K562 (cell line): ENCODE data around the gene ZNF200. TPM values are rescaled to one million over a fixed set of nuclear protein-coding genes. Genes with fewer than 3 reads are reported as not detected.

Experiments
- ATAC-seq: fragments of 200-7000 bp; cut with Tn5 transposase; 3 replicates; pipeline ENCODE4 v1.9.1; 2020; ENCODE audit warnings: moderate library complexity
- BruUV-seq: library from RNA; stranded (reverse); fragments of 400-500 nt; replicated peaks from 2 replicates; lab custom pipeline; 2021; lab: Mats Ljungman, UMichigan
- CTCF ChIA-PET: fragments of 300-600 bp; formaldehyde crosslinking; extraction: SDS; loops from one replicate; lab custom pipeline; 2021; ENCODE audit warnings: low intra/inter-chr PET ratio; lab: Yijun Ruan, JAX
- POLR2A ChIA-PET: fragments of 300-600, 350-650 bp; sonication (Branson Sonifier 250); formaldehyde crosslinking; extraction: SDS; loops from one replicate; lab custom pipeline; 2021; ENCODE audit warnings: antibody characterized with exemption, inconsistent platforms; lab: Yijun Ruan, JAX
- DNase-seq, 4 experiments: peaks; one replicate each; pipeline versions ENCODE4 v3.0.0 to v3.0.0-alpha.2; 2011 to 2018; ENCODE audit warnings: low spot score in 3 of 4, mixed read lengths in 3 of 4; ENCODE audit errors: extremely low read depth in 1 of 4
- FAIRE-seq: peaks from 2 replicates; lab custom pipeline; 2011; peaks lifted over from hg19 to GRCh38; lab: Jason Lieb, UNC
- H2AFZ ChIP-seq: 2 replicates; pipeline ENCODE4 v1.6.0; 2011; ENCODE audit warnings: low read depth, low read length, control low read depth, inconsistent platforms
- H3K27ac ChIP-seq: fragments of 200-600 bp; 3 replicates; pipeline ENCODE4 v1.8.0; 2011; ENCODE audit warnings: low read depth, mild to moderate bottlenecking, control low read depth, inconsistent platforms, low read length, moderate library complexity, mixed read lengths; ENCODE audit errors: extremely low read depth
- H3K27me3 ChIP-seq, 2 experiments: fragments of 300-600 bp in 1 of 2; 2 replicates in 1 of 2; 3 replicates in 1 of 2; pipeline versions ENCODE4 v1.6.0 to v1.8.0; 2011; ENCODE audit warnings: inconsistent platforms in 2 of 2, low read length in 2 of 2, mild to moderate bottlenecking in 1 of 2, mixed read lengths in 1 of 2, moderate library complexity in 1 of 2; ENCODE audit not compliant: control insufficient read depth in 2 of 2, insufficient read depth in 2 of 2
- H3K36me3 ChIP-seq: fragments of 300-600 bp; 3 replicates; pipeline ENCODE4 v1.8.0; 2011; ENCODE audit warnings: mild to moderate bottlenecking, low read length, inconsistent platforms; ENCODE audit not compliant: control insufficient read depth, insufficient read depth
- H3K4me1 ChIP-seq, 2 experiments: fragments of 200-600 bp in 1 of 2; replicated peaks in 1 of 2; 2 replicates in 1 of 2; 3 replicates in 1 of 2; pipeline versions ENCODE4 v1.5.1 to v1.8.0; 2011; ENCODE audit warnings: inconsistent platforms in 2 of 2, low read length in 2 of 2, mild to moderate bottlenecking in 1 of 2, mixed read lengths in 1 of 2, moderate library complexity in 1 of 2; ENCODE audit not compliant: control insufficient read depth in 2 of 2, insufficient read depth in 2 of 2
- H3K4me2 ChIP-seq: 2 replicates; pipeline ENCODE4 v1.6.1; 2011; ENCODE audit warnings: low read length, control low read depth, inconsistent platforms, mixed read lengths; ENCODE audit not compliant: insufficient read depth
- H3K4me3 ChIP-seq: fragments of 200-600 bp; sonication (generic), shearing (Covaris generic); 2 replicates; pipeline ENCODE4 v1.5.1; 2016; ENCODE audit warnings: control low read depth, inconsistent platforms
- H3K79me2 ChIP-seq: fragments of 200-600 bp; 3 replicates; pipeline ENCODE4 v1.8.0; 2011; ENCODE audit warnings: low read length, inconsistent platforms; ENCODE audit not compliant: control insufficient read depth, insufficient read depth
- H3K9ac ChIP-seq, 2 experiments: 2 replicates each; pipeline versions ENCODE4 v1.6.0 to v1.6.1; 2011; ENCODE audit warnings: low read depth in 2 of 2, low read length in 2 of 2, control low read depth in 1 of 2, inconsistent platforms in 1 of 2, mild to moderate bottlenecking in 1 of 2, mixed read lengths in 1 of 2; ENCODE audit not compliant: insufficient read depth in 1 of 2
- H3K9me1 ChIP-seq: one replicate; pipeline ENCODE4 v1.6.0; 2011; ENCODE audit warnings: inconsistent platforms, mild to moderate bottlenecking, low read length, moderate library complexity; ENCODE audit not compliant: control insufficient read depth, insufficient read depth
- H3K9me3 ChIP-seq: replicated peaks from 2 replicates; pipeline ENCODE4 v1.5.1; 2011; ENCODE audit warnings: low read depth, low read length, inconsistent platforms; ENCODE audit not compliant: control insufficient read depth, insufficient read depth
- H4K20me1 ChIP-seq: replicated peaks from 2 replicates; pipeline ENCODE4 v1.6.1; 2011; ENCODE audit warnings: low read length, inconsistent platforms, mixed read lengths; ENCODE audit not compliant: control insufficient read depth, insufficient read depth
- BDP1 ChIP-seq: IDR thresholded peaks from 3 replicates; pipeline ENCODE4 v1.6.1; 2011; ENCODE audit not compliant: insufficient read length, insufficient read depth
- LARP7 ChIP-seq: fragments of 450-650 bp; IDR thresholded peaks from 2 replicates; pipeline ENCODE4 v1.6.1; 2016
- NCOA4 ChIP-seq: fragments of 450-650 bp; IDR thresholded peaks from 2 replicates; pipeline ENCODE4 v1.6.1; 2018; ENCODE audit warnings: mild to moderate bottlenecking; ENCODE audit not compliant: partially characterized antibody
- NCOR1 ChIP-seq: fragments of 450-650 bp; IDR thresholded peaks from 2 replicates; pipeline ENCODE4 v1.6.1; 2016; ENCODE audit warnings: mild to moderate bottlenecking, moderate library complexity
- RBM34 ChIP-seq: fragments of 200-400 bp; formaldehyde crosslinking; IDR thresholded peaks from 2 replicates; pipeline ENCODE4 v1.6.1; 2018; ENCODE audit warnings: low read length, borderline replicate concordance; ENCODE audit not compliant: insufficient read depth
- ZNF57 ChIP-seq: fragments of 450-650 bp; formaldehyde crosslinking; IDR thresholded peaks from 2 replicates; pipeline ENCODE4 v1.4.0; 2020; ENCODE audit warnings: mild to moderate bottlenecking, moderate library complexity
- WGBS: fragments of 100-300 bp; shearing (Covaris generic); methylation state at CpG from one replicate; pipeline ENCODE4 v1.1.6; 2016; ENCODE audit warnings: low coverage, mixed read lengths; ENCODE audit not compliant: insufficient coverage; ENCODE audit errors: missing lambda C conversion rate; 5-methylcytosine and 5-hydroxymethylcytosine counted together
- in situ Hi-C: fragments of 300-500 bp; cut with MboI; formaldehyde crosslinking; loops from 4 replicates; pipeline ENCODE4 v1.15.0; 2018; ENCODE audit warnings: inconsistent platforms, mixed read lengths
- intact Hi-C: fragments of 100-400 bp; cut with micrococcal nuclease; formaldehyde crosslinking; loops from 2 replicates; pipeline ENCODE4 v1.14.2; 2022
- polyA plus RNA-seq, 8 experiments: library from polyadenylated mRNA; depleted of rRNA in 4 of 8; stranded (reverse) in 5 of 8; unstranded in 3 of 8; fragments of >200 nt; fragmentation: Nextera tagmentation in 2 of 8; fragmentation: Illumina TruSeq in 1 of 8; extraction: Ambion mirVana in 2 of 8; extraction: Trizol in 1 of 8; gene quantifications; 2 replicates each; pipeline versions ENCODE4 v1.2.1 to v1.2.3, GENCODE V29; 2011 to 2014; ENCODE audit warnings: inconsistent platforms in 1 of 8, missing spikeins in 1 of 8
- total RNA-seq, 7 experiments: library from RNA; depleted of rRNA in 6 of 7; stranded (reverse); fragments of >200 nt in 6 of 7; fragmentation: Illumina TruSeq in 2 of 7; extraction: Trizol in 2 of 7; gene quantifications; 2 replicates each; pipeline versions ENCODE4 v1.2.1 to v1.2.3, GENCODE V29; 2011 to 2021; ENCODE audit warnings: low replicate concordance in 1 of 7
- TF ChIP-seq, protein P1 (sequence below): IDR thresholded peaks from 2 replicates; pipeline ENCODE4 v1.6.1; 2011; ENCODE audit not compliant: insufficient read length; ENCODE audit errors: extremely low read depth
- TF ChIP-seq, protein P2 (sequence below), 2 experiments: fragments of 450-650 bp; conservative IDR thresholded peaks; 2 replicates each; pipeline ENCODE4 v1.6.1; 2017; ENCODE audit warnings: mild to moderate bottlenecking in 2 of 2, moderate library complexity in 2 of 2

Gene ZNF200
- total and polyA plus RNA-seq, 9 of the 15 experiments (the other 6 are each of a cell fraction or from before 2014, with no cell fraction given): 4.8 to 14.5 (median 9.2) TPM

DNA sequence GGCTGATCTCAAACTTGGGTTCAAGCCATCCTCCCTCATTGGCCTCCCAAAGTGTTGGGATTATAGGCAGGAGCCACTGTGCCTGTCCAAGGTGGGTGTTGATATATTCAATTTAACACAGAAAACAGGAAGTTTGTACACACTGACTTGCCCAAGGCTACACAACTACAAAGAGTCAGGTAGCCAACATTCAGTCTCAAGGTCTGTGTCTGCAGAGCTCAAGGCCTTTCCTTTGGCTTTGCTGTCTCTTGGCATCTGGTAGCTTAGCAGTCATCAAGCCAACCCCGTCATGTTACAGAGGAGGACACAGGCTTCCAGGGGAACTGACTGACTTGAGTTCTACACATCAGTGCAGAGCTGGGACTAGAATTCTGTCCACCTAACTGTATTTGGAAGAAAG is 33.3 kb upstream of the ZNF200 start:
- Histone ChIP-seq H3K9me1 (no peaks in the 10 kb centered on the region), H4K20me1 (no peaks in the 10 kb centered on the region), H2AFZ (no peak overlapping the region), H3K36me3 (no peaks in the 10 kb centered on the region), H3K9ac (no peak overlapping the region), H3K4me2 (no peak overlapping the region), H3K9me3 (peaks cover 10% of the 10 kb centered on the region), H3K4me3 (no peak overlapping the region)
- intact Hi-C loops: loop anchor here (10.0 kb wide), 1 partner anchor 113 kb away; no protein-coding TSS in a partner anchor
- 36% methylated on average over 1 of the region's 1 CpG for WGBS
- in situ Hi-C loops: no loop called here
- POLR2A ChIA-PET: interaction anchor here (1.8 kb wide), 1 partner anchor 8 kb away, joined by 6 read pairs; no protein-coding TSS in a partner anchor
- no TSS peak for BruUV-seq
- TF ChIP-seq NCOA4 (no peak), LARP7 (no peak), NCOR1 (no peak), RBM34 (no peak), BDP1 (no peak), ZNF57 (CRISPR knock-in tag) (no peak)
- TF ChIP-seq, protein P1, sequence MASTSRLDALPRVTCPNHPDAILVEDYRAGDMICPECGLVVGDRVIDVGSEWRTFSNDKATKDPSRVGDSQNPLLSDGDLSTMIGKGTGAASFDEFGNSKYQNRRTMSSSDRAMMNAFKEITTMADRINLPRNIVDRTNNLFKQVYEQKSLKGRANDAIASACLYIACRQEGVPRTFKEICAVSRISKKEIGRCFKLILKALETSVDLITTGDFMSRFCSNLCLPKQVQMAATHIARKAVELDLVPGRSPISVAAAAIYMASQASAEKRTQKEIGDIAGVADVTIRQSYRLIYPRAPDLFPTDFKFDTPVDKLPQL: no peak
- TF ChIP-seq, protein P2, sequence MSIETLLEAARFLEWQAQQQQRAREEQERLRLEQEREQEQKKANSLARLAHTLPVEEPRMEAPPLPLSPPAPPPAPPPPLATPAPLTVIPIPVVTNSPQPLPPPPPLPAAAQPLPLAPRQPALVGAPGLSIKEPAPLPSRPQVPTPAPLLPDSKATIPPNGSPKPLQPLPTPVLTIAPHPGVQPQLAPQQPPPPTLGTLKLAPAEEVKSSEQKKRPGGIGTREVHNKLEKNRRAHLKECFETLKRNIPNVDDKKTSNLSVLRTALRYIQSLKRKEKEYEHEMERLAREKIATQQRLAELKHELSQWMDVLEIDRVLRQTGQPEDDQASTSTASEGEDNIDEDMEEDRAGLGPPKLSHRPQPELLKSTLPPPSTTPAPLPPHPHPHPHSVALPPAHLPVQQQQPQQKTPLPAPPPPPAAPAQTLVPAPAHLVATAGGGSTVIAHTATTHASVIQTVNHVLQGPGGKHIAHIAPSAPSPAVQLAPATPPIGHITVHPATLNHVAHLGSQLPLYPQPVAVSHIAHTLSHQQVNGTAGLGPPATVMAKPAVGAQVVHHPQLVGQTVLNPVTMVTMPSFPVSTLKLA (conservative IDR thresholded peaks at IDR 0.05): no peak
- TF ChIP-seq, all 486 proteins: peak for 0
- H3K79me2 ChIP-seq: no peaks in the 10 kb centered on the region
- ATAC-seq (no peak), DNase-seq (no peak), FAIRE-seq (no peak)
- no peaks in the 10 kb centered on the region for H3K27me3 ChIP-seq
- CTCF ChIA-PET: no interaction called here
- no peak overlapping the region for H3K27ac ChIP-seq
- peaks cover 4 to 19% of the 10 kb centered on the region in 2 experiments; a peak in 4 of 5 replicates for H3K4me1 ChIP-seq
